SK-N-SH (cell line): ENCODE data around the gene ELP4. TPM values are rescaled to one million over a fixed set of nuclear protein-coding genes. Genes with fewer than 3 reads are reported as not detected.

Experiments
- CTCF ChIA-PET: fragments of 300-600, 350-600 bp; formaldehyde crosslinking; extraction: SDS; loops from one replicate; lab custom pipeline; 2021; lab: Yijun Ruan, JAX
- POLR2A ChIA-PET: fragments of 350-600 bp; sonication (Branson Sonifier 250); formaldehyde crosslinking; extraction: SDS; loops from one replicate; lab custom pipeline; 2020; ENCODE audit warnings: antibody characterized with exemption, inconsistent platforms; lab: Yijun Ruan, JAX
- DNase-seq: peaks from one replicate; pipeline ENCODE4 v3.0.0; 2012
- H2AFZ ChIP-seq: fragments of 200-600 bp; sonication (generic); 2 replicates; pipeline ENCODE4 v1.8.1; 2016; ENCODE audit warnings: antibody characterized with exemption, mild to moderate bottlenecking, low read depth
- H3F3A ChIP-seq: fragments of 200-600 bp; sonication (generic); replicated peaks from 2 replicates; pipeline ENCODE3; 2016; ENCODE audit warnings: antibody characterized with exemption, mild to moderate bottlenecking; ENCODE audit not compliant: insufficient read depth
- H3K27ac ChIP-seq, 2 experiments: fragments of 200-500 bp in 1 of 2; fragments of 200-600 bp in 1 of 2; sonication (Bioruptor generic) in 1 of 2; sonication (generic), shearing (Covaris generic) in 1 of 2; 2 replicates each; pipeline versions ENCODE4 v1.5.1 to v1.6.1; 2014 to 2016; ENCODE audit warnings: low read depth in 2 of 2, inconsistent platforms in 1 of 2, low read length in 1 of 2, mild to moderate bottlenecking in 1 of 2, mixed read lengths in 1 of 2
- H3K27me3 ChIP-seq: fragments of 200-600 bp; sonication (generic), shearing (Covaris generic); 2 replicates; pipeline ENCODE4 v1.6.1; 2016; ENCODE audit warnings: mixed run types; ENCODE audit not compliant: insufficient read depth
- H3K36me3 ChIP-seq, 2 experiments: fragments of 200-500 bp in 1 of 2; fragments of 200-600 bp in 1 of 2; sonication (Bioruptor generic) in 1 of 2; sonication (generic) in 1 of 2; replicated peaks in 1 of 2; 2 replicates each; pipeline versions ENCODE3 to v1.5.1; 2014 to 2016; ENCODE audit warnings: low read length in 1 of 2, mild to moderate bottlenecking in 1 of 2; ENCODE audit not compliant: insufficient read depth in 2 of 2, control insufficient read depth in 1 of 2
- H3K4me1 ChIP-seq, 2 experiments: fragments of 200-500 bp in 1 of 2; fragments of 200-600 bp in 1 of 2; sonication (Bioruptor generic) in 1 of 2; sonication (generic), shearing (Covaris generic) in 1 of 2; 2 replicates each; pipeline versions ENCODE4 v1.5.1 to v1.6.1; 2014 to 2016; ENCODE audit warnings: low read depth in 1 of 2, low read length in 1 of 2, mixed run types in 1 of 2; ENCODE audit not compliant: insufficient read depth in 2 of 2, control insufficient read depth in 1 of 2
- H3K4me2 ChIP-seq: fragments of 200-600 bp; sonication (generic), shearing (Covaris generic); 2 replicates; pipeline ENCODE4 v1.6.1; 2017; ENCODE audit warnings: mixed run types
- H3K4me3 ChIP-seq, 2 experiments: fragments of 200-500 bp in 1 of 2; fragments of 200-600 bp in 1 of 2; sonication (Bioruptor generic) in 1 of 2; sonication (generic), shearing (Covaris generic) in 1 of 2; 2 replicates each; pipeline versions ENCODE4 v1.5.1 to v1.8.1; 2014 to 2016; ENCODE audit warnings: low read depth in 2 of 2, inconsistent platforms in 1 of 2, low read length in 1 of 2, mild to moderate bottlenecking in 1 of 2, mixed read lengths in 1 of 2, moderate library complexity in 1 of 2
- H3K79me2 ChIP-seq: fragments of 200-600 bp; sonication (generic); 2 replicates; pipeline ENCODE4 v1.8.1; 2017; ENCODE audit warnings: mild to moderate bottlenecking; ENCODE audit not compliant: insufficient read depth
- H3K9ac ChIP-seq: fragments of 200-600 bp; sonication (generic); 2 replicates; pipeline ENCODE4 v1.6.1; 2017; ENCODE audit warnings: mixed run types
- H3K9me2 ChIP-seq: fragments of 200-600 bp; sonication (generic); 2 replicates; pipeline ENCODE4 v1.6.1; 2017; ENCODE audit warnings: mixed run types
- H3K9me3 ChIP-seq: fragments of 200-600 bp; sonication (generic); 2 replicates; pipeline ENCODE4 v1.6.1; 2017; ENCODE audit warnings: mixed run types, mild to moderate bottlenecking, moderate library complexity
- H4K20me1 ChIP-seq: fragments of 200-600 bp; sonication (generic); 2 replicates; pipeline ENCODE4 v1.6.1; 2017; ENCODE audit warnings: mild to moderate bottlenecking, mixed run types; ENCODE audit not compliant: insufficient read depth
- EZH2phosphoT487 ChIP-seq: fragments of 200-600 bp; sonication (generic); IDR thresholded peaks from 2 replicates; pipeline ENCODE4 v1.6.1; 2017; ENCODE audit warnings: low read depth, mixed run types, mild to moderate bottlenecking, antibody characterized with exemption, moderate library complexity, borderline replicate concordance
- FOXM1 ChIP-seq: IDR thresholded peaks from 2 replicates; pipeline ENCODE4 v1.4.0; 2012; ENCODE audit warnings: low read depth, mild to moderate bottlenecking
- GABPA ChIP-seq: IDR thresholded peaks from 2 replicates; pipeline ENCODE4 v1.4.0; 2012; ENCODE audit warnings: low read depth, mild to moderate bottlenecking
- JUND ChIP-seq: IDR thresholded peaks from 2 replicates; pipeline ENCODE4 v1.4.0; 2012
- NFIC ChIP-seq: IDR thresholded peaks from 2 replicates; pipeline ENCODE4 v1.4.0; 2012; ENCODE audit warnings: borderline replicate concordance
- POLR2AphosphoS5 ChIP-seq: IDR thresholded peaks from 2 replicates; pipeline ENCODE4 v1.6.1; 2012; ENCODE audit warnings: low read depth, low read length
- RAD21 ChIP-seq: IDR thresholded peaks from 2 replicates; pipeline ENCODE4 v1.6.1; 2012; ENCODE audit warnings: mild to moderate bottlenecking, low read length
- RCOR1 ChIP-seq: fragments of 150-350 bp; IDR thresholded peaks from 2 replicates; pipeline ENCODE4 v1.6.1; 2017; ENCODE audit warnings: antibody characterized with exemption, low read length
- TCF12 ChIP-seq: IDR thresholded peaks from 2 replicates; pipeline ENCODE4 v1.4.0; 2012
- USF2 ChIP-seq: fragments of 150-350 bp; IDR thresholded peaks from 2 replicates; pipeline ENCODE4 v1.6.1; 2017; ENCODE audit warnings: antibody characterized with exemption, low read length, low read depth, borderline replicate concordance
- WGBS: methylation state at CpG from one replicate; pipeline ENCODE4 v1.1.6; 2017; ENCODE audit warnings: low lambda C conversion rate; 5-methylcytosine and 5-hydroxymethylcytosine counted together
- polyA plus RNA-seq, 3 experiments: library from polyadenylated mRNA; depleted of rRNA; stranded (reverse); fragments of >200 nt; gene quantifications; 2 replicates each; pipeline ENCODE4 v1.2.3, GENCODE V29; 2012
- TF ChIP-seq, protein P1 (sequence below): fragments of 150-350 bp; IDR thresholded peaks from 2 replicates; pipeline ENCODE4 v1.6.1; 2016; ENCODE audit warnings: mild to moderate bottlenecking, low read depth, low read length

Gene ELP4
- polyA plus RNA-seq, 1 of the 3 experiments (the other 2 are of a cell fraction), result 7.0 TPM

DNA sequence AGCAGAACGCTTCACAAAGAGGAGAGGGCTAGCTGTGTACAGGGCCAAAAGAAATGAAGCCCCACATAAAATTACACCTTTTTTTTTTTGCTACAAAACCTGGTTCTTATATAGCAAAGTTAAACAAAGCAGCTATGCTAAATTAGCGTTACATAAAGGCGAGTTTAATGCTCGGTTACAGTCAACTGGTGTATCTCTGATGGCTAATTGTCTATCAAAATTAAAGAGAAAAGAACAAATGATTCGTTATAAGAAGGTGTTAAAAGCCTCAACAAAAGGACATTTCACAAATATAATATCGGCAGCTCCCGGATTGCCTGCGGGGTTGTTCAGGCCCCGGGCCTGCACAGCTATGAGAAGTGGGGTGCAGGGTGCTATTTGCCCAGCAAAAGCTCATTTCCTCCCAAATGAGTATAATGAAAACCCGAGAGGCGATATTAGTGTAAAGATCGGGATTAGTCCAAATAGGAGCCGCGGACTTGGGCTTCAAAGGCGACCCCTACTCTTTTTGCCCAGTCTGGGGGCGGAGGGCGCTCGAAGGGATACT, 314.8 kb downstream of the ELP4 start:
- no peak overlapping the region for H3K9ac ChIP-seq
- TF ChIP-seq POLR2AphosphoS5, result no peak
- TF ChIP-seq, protein P1, sequence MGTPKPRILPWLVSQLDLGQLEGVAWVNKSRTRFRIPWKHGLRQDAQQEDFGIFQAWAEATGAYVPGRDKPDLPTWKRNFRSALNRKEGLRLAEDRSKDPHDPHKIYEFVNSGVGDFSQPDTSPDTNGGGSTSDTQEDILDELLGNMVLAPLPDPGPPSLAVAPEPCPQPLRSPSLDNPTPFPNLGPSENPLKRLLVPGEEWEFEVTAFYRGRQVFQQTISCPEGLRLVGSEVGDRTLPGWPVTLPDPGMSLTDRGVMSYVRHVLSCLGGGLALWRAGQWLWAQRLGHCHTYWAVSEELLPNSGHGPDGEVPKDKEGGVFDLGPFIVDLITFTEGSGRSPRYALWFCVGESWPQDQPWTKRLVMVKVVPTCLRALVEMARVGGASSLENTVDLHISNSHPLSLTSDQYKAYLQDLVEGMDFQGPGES, result no peak
- no peak for TF ChIP-seq FOXM1
- TF ChIP-seq RAD21, result no peak
- H3K27ac ChIP-seq, result no peak overlapping the region
- peaks cover 98% of the 10 kb centered on the region for H3K27me3 ChIP-seq
- H3K4me1 ChIP-seq, result no peaks in the 10 kb centered on the region
- H3K9me2 ChIP-seq, result no peaks in the 10 kb centered on the region
- no peak overlapping the region for H3K4me2 ChIP-seq
- no peaks in the 10 kb centered on the region for H4K20me1 ChIP-seq
- CTCF ChIA-PET, result no interaction called here
- 14% methylated on average over 18 of the region's 18 CpGs for WGBS
- POLR2A ChIA-PET, result no interaction called here
- H3K79me2 ChIP-seq, result no peaks in the 10 kb centered on the region
- no peaks in the 10 kb centered on the region for H3F3A ChIP-seq
- no peak overlapping the region for H2AFZ ChIP-seq
- peak; percentile 24 for DNase-seq
- H3K36me3 ChIP-seq, result no peaks in the 10 kb centered on the region
- no peak overlapping the region for H3K4me3 ChIP-seq
- no peaks in the 10 kb centered on the region for H3K9me3 ChIP-seq

GRCh38 chr11:31824879-31825837, 315.6 kb downstream of the ELP4 start:
- H3K4me3 ChIP-seq, result no peak overlapping the region
- peaks cover 96% of the 10 kb centered on the region for H3K27me3 ChIP-seq
- H3K4me2 ChIP-seq, result no peak overlapping the region
- no peaks in the 10 kb centered on the region for H3K79me2 ChIP-seq
- ChIA-PET POLR2A (no interaction called here), CTCF (no interaction called here)
- H3K9me2 ChIP-seq, result no peaks in the 10 kb centered on the region
- no peak for TF ChIP-seq GABPA
- TF ChIP-seq JUND, result no peak
- no peak for TF ChIP-seq RCOR1
- no peak for TF ChIP-seq USF2
- no peak for TF ChIP-seq FOXM1
- TF ChIP-seq, protein P1, result no peak
- TF ChIP-seq NFIC, result no peak
- no peak for TF ChIP-seq TCF12
- peak; percentile 75; the same call in 1 of the 2 replicates for TF ChIP-seq EZH2phosphoT487
- H3K4me1 ChIP-seq, result no peaks in the 10 kb centered on the region
- DNase-seq, result peak; percentile 39
- no peaks in the 10 kb centered on the region for H4K20me1 ChIP-seq
- no peaks in the 10 kb centered on the region for H3F3A ChIP-seq
- H3K9me3 ChIP-seq, result no peaks in the 10 kb centered on the region
- H3K36me3 ChIP-seq, result no peaks in the 10 kb centered on the region
- 23% methylated on average over 33 of the region's 52 CpGs for WGBS
- no peak overlapping the region for H3K9ac ChIP-seq
- no peak overlapping the region for H3K27ac ChIP-seq
- H2AFZ ChIP-seq, result no peak overlapping the region
